NK-92 (cell line): ENCODE data around the gene ANKS4B.
"Not testable (repeated sequence)": the region's sequence is repeated elsewhere in the genome, so short reads cannot be mapped to it uniquely, and the experiment has no call there.

Experiments
- DNase-seq: peaks from one replicate; lab custom pipeline; 2025; ENCODE audit not compliant: unreplicated experiment; lab: John Stamatoyannopoulos, UW

Gene ANKS4B

GRCh38 chr16:21217121-21217520, 16.4 kb upstream of the ANKS4B start:
- DNase-seq, result no peak

- no peak for DNase-seq
Observed at GRCh38 chr16:21218153-21218552, 15.3 kb upstream of the ANKS4B start.

- no peak for DNase-seq
Observed at GRCh38 chr16:21219551-21219950, 13.9 kb upstream of the ANKS4B start.

GRCh38 chr16:21222495-21223337, 10.8 kb upstream of the ANKS4B start:
- DNase-seq, result no peak

- no peak for DNase-seq
Observed at GRCh38 chr16:21223787-21224186, 9.7 kb upstream of the ANKS4B start.

- DNase-seq, result no peak
Observed at GRCh38 chr16:21224800-21225199, 8.7 kb upstream of the ANKS4B start.

GRCh38 chr16:21226749-21227148, 6.8 kb upstream of the ANKS4B start:
- no peak for DNase-seq

GRCh38 chr16:21227866-21228265, 5.6 kb upstream of the ANKS4B start:
- no peak for DNase-seq

- no peak for DNase-seq
Observed at GRCh38 chr16:21228361-21228872, 5.1 kb upstream of the ANKS4B start.

- no peak for DNase-seq
Observed at GRCh38 chr16:21233045-21233520, 416 bp upstream of the ANKS4B start.

- DNase-seq, result no peak
Observed at GRCh38 chr16:21235199-21235585, 1.7 kb downstream of the ANKS4B start.

GRCh38 chr16:21236831-21237230, 3.3 kb downstream of the ANKS4B start:
- DNase-seq, result no peak

GRCh38 chr16:21239646-21240045, 6.1 kb downstream of the ANKS4B start:
- no peak for DNase-seq

- no peak for DNase-seq
Observed at GRCh38 chr16:21242756-21243155, 9.3 kb downstream of the ANKS4B start.

GRCh38 chr16:21244518-21245215, 11.2 kb downstream of the ANKS4B start:
- DNase-seq, result no peak

- not testable (repeated sequence) for DNase-seq
Observed at GRCh38 chr16:21248179-21248578, 14.7 kb downstream of the ANKS4B start.

- no peak for DNase-seq
Observed at GRCh38 chr16:21250072-21250923, 16.8 kb downstream of the ANKS4B start.

GRCh38 chr16:21253470-21253869, 20.0 kb downstream of the ANKS4B start:
- DNase-seq, result no peak

GRCh38 chr16:21256636-21257035, 23.1 kb downstream of the ANKS4B start:
- no peak for DNase-seq

GRCh38 chr16:21257284-21257683, 23.8 kb downstream of the ANKS4B start:
- DNase-seq, result no peak
